Stimulated activated CD8-positive, alpha-beta memory T cell treated with anti-CD3 and anti-CD28 coated beads, Interleukin-7, amount 100 ng/mL, for 24 hours (primary cell): ENCODE data around the gene PLEKHA7.
A peak's percentile ranks its signal among the peaks of the same experiment; 100 is the strongest.

Experiments used
- DNase-seq: peaks from one replicate; pipeline ENCODE4 v3.0.0-alpha.2; 2020; ENCODE audit warnings: low read depth

Gene PLEKHA7

DNA sequence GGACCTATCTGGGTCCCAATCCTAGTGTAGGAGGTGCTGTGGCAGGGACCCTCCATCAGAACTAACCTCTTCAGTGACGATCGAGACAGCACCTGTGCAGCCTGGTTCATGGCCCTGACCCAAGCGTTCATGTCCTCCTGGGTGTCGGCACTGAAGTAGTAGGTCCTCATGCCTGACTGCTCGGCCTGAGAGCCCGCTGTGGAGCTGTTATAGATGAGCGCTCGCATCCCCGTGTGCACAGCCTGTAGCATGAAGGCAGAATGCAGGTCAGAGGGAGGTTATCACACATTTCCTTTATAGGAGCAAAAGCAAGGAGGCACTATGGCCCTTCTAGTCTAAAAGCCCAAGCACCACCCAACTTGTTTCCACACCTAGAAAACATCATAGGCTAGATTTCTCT, 172.7 kb downstream of the PLEKHA7 start:
- DNase-seq, result no peak

DNA sequence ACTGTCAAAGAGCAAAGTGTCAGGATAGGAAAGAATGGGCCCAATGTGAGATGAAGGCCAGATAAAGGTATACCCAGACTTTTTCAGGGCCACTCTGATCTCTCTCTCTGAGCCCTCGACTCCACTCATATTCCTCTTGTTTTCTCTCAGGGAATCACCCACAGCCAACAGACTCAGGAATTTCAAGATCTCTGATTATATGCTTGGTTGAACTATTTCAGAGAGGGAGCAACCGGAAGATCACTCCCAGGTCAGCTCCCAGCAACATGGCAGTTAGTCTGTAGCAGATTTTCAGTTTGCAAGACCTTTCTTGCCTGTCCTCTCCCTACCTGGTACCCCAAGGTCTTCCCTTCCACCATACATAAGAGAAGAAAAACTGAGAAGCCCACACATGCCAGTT, 173.3 kb downstream of the PLEKHA7 start:
- DNase-seq, result no peak

DNA sequence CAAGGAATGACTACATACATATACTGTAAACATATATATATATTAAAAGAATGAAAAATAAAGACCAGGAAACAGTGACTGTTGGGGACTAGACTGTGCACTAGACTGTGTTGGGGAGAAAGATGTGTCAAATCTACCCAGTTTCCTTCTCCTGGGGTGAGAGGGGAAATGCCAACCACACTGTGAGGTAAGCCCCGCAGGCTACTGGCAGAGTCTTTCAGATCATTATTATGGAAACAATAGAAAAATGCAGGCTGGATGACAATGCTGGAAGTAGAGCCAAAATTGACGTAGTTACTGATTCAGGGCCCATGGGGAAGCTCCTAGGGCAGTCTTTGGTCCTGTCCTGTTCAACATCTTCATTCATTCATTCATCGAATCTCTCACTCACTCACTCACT, 174.4 kb downstream of the PLEKHA7 start:
- DNase-seq, result no peak

DNA sequence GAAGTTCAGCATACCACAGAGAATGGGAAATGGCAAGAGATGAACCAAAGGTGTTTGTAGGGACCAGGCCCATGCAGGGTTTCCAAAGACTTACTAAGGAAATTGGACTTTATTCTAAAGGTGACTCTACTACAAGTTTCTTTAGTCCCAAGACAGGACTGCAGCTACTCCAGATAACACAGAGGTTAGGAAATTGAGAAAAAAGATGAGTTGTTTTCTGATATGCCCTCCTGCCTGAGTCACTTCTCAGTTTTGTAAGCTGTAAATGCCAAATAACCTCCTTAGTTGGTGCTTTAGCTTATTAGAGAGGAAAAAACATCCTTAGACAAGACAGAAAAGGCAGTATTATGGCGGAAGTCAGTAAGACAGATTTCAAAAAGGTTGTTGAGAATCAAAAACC, 179.8 kb downstream of the PLEKHA7 start:
- no peak for DNase-seq

DNA sequence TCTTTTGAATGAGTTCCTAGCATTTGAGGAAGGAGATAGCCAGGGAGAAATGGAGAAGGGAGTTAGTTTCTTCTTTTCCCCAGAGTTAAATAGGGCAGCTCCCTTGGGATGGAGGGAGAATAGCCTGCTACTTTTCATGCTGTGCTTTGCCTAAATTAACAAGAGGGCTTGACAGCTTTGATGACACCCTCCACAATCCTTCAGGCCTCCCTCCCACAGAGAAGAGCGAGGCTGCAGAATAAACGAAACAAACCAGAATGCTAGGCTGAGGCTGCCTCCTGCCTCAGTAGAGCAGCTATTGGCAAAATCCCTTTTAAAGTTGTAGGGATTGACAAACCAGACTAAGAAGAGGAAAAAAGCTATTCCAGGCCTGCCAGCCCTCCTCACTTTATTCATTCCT, 181.2 kb downstream of the PLEKHA7 start:
- DNase-seq, result no peak

DNA sequence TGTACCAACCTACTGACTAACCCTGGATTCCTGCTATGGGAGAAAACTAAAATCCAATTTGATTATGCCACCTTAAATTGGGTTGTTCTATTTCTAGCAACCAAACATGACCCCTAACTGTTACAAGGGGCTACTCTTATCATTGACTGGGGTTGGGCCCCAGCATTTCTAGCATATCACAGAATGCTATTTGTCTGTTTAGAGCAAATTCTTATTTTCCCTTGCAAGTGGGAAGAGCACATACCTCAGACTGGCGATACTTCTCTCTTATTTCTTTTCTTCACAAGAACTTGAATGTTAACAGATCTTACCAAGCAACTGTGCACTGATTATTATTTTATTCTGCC, 182.0 kb downstream of the PLEKHA7 start:
- DNase-seq, result no peak

DNA sequence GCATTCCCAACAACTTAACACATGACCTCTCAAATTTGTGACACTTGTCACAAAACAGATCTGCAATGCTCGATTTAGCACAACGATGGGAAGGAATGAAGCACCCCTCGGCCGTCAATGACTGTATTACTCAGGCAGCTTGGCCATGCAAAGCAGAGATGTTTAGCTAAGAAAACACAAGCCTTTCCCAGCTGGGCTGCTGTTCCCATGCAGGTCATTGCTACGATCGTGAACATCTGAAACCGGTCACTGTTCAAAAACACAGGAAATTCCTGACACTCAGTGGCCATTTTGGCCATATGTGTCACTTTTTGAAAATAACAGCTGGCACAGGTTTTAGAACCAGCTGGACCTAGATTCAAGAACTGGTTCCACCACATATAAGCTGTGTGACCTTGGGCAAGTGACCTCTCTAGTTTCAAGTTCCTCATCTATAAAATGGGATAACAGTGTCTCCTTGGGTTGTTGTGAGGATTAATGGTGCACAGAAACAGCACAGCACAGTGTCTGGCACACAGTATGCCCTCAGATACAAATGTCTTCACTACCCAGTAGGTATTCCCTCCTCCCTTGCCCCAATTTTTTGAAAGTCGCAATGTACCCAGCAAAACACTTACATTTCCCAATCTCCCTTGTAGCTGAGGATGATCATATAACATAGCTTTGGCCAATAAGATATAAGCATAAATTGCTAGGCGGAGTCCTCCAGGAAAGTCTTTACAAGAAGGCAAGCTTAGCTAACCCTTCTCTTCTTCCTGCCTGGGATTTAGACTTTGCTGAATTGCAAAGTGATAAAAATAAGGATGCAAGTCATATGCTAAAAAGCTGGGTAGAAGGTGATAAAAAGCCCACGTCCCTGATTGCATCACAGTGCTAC, 182.7 kb downstream of the PLEKHA7 start:
- no peak for DNase-seq

DNA sequence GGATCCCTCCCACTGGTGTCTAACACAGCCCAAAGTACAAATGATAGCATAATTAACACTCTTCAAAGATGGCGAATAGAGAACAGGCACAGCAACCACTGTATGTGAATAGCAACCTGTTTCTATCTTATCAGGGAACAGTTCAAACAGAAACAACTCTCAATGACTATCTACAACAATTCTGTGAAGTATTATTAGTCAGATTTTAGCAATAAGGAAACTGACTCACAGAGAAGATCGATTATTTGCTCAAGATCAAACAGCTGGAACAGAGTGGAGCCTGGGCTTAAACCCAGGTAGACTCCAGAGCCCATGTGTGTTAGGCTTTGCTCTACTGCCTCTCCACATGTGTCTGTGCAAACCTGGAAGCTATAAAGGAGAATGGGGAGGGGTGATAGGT, 187.1 kb downstream of the PLEKHA7 start:
- DNase-seq, result no peak

DNA sequence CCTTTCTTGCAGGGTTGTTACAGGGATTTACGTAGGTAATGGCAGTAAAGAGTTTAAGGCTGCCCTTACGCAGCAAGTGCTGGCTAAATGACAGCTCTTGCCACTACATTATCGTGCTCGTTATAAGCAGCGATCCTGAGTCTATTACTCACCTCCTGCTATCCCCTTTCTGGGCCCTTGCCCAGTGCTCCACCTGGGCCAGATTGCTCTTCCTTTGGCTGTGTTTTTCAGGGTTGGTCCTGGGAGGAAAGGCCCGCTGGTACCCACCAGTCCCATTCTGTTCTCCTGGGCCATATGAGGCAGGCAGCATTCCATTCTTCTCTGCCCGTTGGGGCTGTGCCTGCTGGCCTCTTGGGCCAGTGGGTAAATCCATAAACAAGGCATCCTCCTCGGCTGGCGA, 188.2 kb downstream of the PLEKHA7 start:
- no peak for DNase-seq

DNA sequence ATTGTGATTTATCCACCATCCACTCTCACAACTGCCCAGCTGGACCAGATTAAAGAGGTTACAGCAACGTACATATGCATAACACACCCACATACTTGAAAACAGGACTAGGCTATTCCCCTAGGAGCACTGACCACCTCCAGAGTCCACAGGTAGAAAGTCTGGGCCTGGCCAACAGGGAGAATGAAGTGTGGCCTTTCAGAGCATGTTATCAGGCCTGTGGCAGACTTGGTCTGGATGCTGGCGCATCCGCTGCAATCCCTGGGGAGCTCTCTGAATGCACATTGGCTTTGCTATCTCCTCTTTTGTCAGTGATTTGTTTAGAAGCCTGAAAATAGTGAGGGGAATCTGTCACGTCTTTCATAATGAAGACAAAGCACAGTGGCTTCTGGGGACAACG, 189.1 kb downstream of the PLEKHA7 start:
- DNase-seq, result no peak

DNA sequence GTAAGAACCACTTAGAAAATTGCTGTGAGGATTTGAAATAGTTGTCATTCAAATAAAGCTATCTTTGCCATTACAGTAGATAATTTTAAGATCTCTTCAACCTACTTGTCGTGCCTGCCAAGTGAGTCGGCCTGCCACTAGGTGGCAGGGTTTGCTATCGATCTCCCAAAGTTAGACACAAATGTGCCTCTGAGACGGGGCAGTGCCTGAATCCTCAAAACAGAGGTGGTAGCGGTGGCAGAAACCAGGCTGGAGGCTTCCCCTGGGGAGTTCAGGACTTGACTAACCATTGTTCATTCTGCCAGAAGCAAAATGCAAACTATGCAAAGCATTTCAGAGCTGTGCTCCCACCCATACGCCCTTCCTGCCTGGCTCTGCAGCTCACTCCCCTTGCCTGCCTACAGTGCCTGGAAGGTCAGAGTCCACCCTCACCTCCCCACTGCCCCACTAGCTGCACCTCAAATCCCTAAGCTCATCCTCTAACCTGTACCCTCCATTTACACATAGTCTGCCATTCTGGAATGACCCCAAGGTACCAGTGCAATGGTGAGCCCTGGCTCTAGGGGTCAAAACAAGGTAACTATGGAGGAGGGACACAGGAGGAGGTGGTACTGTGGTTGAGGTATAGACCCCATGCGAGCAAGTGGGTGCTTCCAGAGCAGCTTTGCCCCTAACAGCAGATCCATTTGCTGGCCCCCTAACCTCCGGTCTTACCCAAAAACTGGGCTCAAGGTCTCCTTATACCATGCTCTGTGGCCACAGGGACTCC, 193.7 kb downstream of the PLEKHA7 start:
- DNase-seq, result peak; percentile 43

DNA sequence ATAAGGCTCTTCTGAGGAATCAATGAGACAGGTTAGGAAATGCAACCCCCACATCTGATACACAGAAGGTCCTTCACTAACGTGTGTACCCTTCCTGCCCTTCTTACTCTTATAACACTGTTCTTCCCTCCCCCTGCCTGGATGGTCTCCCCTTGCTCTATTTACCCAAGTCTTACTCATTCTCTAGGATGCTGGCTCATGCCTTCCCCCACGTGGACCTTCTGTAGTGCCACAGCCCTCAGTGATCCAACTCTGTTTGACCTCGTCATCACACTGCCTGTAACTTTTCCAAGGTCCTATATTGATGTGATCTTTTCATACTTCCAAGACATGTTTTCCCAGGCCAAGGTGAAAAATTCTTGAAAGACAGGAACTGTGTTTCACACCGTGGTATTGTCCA, 195.9 kb downstream of the PLEKHA7 start:
- no peak for DNase-seq

DNA sequence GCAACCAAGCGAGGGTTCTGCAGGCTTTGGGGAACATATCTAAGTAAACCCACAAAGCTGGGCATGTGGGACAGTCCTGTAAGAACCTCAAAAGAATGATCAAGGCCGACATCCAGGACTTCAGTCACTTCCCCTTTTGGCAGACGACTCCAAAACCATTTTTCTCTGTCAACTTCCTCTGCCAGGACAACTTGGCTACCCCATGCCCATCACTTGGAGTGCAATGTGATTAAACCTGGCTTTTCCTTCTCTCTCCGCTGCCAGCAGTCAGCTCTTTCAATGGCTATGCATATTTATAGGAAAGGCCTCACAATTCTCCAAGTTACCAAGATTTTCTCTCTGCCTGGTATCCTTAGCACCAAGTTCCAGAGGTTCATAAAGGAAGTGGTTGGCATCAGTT, 196.9 kb downstream of the PLEKHA7 start:
- DNase-seq, result no peak

DNA sequence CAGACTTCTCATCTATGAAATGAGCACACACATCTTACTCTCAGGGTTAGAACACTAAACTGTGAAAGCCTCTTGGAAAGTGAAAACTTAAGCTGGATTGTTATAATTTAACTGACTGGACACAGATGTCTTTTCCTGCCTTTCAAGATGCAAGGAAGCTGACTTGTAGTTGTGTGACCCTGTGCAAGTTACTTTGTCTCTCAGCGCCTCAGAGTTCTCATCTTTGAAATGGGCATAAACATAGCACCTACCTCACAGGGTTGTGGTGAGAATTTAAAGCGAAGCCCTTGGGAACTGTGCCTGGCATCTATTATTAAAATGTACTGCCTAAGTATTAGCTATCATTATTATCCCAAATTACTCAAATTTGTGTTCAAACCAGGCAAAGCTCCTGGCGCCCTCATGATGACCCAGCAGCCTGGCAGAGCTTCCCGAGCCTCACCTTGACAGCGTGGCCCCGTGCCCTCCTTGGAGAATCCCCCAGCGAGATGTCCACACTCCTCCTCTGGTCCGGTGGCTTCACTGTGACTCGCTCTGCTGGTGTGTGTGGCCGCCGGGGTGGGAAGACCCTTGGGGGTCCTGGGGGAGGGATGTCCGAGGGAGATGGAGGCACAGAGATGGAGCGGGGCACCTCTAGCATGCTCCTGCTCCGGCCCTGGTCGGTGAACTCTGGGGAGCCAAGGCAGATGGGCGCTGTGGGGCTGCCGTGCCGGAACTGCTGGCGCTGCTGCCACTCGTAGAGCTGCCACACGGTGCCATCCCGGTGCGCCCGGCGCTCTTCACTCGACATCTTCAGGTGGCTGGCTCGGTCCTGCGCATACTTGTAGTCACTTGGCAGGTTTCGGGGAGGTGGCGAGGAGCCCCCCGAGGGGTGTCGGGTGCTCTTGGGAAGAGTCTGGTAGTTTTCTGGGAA, 197.6 kb downstream of the PLEKHA7 start:
- DNase-seq, result no peak

DNA sequence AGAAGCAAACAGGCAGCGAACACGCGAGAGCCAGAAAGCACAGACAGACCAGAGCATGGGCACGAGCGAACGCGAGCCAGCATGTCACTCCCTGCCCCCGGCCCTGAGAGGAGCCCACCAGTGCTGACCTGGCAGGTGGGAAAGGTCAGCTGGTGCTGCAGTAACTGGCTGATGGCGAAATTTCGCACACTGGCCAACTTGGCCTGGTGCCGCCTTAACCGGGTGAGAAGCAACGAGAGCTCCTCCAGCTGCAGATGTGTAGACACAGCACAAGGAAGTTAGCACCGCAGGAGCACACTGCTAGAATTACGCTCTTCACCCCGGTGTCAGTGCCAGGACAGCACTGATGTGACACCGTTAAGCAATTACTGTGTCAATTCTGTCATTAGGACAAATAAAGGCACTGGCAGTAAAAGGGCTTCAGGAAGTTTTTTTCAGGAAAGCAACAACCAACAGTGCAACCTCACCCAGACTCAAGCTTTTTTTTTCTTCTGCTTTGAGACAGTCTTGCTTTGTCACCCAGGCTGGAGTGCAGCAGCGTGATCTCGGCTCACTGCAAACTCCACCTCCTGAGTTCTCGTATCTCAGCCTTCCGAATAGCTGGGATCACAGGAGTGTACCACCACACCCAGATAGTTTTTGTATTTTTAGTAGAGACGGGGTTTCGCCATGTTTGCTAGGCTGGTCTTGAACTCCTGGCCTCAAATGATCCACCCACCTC, 199.0 kb downstream of the PLEKHA7 start:
- DNase-seq, result no peak

DNA sequence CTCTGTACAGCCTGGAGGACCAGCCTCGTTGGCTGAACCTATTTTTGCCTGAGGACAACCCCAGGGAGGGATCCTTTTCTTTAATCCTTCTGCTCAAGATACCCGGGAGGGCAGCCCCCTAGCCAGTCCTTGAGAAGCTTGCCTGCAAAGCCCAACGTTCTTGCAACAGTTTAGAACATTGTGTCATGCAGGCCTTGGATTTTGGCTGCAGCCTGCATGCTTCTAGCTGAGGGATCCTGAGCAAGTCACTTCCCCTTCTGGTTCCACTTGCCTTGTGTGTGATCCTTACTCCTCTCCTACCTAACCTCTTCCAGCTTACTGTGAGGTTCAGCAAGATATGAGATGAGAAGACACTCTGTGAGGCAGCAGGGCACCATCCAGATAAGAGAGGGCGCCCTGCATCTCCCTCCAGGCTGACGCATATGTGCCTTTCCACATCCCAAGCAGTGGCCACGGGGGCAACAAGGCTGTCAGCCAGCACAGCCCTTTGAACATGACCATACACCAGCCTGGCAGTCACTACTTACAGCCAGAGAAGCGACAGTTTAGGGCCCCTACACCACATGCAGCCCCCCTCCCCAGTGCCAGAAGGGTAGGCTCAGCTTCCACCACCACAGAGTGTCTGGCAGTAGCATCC, 199.7 kb downstream of the PLEKHA7 start:
- no peak for DNase-seq

DNA sequence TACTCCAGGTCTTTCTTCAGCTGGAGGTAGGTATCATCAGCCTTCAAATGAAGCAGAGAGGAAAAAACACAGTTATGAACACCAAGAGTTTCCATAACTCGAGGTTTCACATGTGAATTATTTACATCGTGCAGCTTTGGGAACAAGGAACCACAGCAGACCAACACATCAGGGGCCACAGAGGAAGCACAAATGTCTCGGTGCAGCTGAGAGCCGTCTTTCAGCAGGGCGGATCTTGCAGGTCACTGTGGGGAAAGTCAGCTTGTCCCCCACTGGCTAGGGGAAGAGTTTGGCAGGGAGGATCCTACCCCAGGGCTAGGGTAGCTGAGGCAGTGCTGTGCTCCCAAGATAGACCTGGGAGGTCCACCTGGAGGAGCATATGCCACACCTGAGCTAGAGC, 201.1 kb downstream of the PLEKHA7 start:
- DNase-seq, result no peak

DNA sequence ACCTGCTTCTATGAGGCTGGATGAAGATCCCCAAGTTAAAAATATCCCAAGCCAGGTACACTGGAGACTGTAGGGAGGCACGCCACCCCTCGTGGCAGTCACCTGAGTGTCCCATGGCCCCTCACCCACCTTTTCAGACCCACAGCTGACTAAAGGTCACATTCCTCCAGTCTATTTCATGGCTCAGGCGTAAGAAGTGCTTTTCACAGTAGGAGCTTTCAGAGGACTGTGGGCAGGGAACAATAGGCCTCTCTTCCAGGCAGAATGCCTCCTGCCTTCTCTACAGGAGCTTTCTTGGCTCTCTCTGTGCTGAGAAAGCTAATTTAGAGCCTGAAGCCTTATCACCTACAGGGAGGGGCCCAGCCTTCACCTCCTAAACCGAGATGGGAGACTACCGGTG, 201.9 kb downstream of the PLEKHA7 start:
- DNase-seq, result no peak

DNA sequence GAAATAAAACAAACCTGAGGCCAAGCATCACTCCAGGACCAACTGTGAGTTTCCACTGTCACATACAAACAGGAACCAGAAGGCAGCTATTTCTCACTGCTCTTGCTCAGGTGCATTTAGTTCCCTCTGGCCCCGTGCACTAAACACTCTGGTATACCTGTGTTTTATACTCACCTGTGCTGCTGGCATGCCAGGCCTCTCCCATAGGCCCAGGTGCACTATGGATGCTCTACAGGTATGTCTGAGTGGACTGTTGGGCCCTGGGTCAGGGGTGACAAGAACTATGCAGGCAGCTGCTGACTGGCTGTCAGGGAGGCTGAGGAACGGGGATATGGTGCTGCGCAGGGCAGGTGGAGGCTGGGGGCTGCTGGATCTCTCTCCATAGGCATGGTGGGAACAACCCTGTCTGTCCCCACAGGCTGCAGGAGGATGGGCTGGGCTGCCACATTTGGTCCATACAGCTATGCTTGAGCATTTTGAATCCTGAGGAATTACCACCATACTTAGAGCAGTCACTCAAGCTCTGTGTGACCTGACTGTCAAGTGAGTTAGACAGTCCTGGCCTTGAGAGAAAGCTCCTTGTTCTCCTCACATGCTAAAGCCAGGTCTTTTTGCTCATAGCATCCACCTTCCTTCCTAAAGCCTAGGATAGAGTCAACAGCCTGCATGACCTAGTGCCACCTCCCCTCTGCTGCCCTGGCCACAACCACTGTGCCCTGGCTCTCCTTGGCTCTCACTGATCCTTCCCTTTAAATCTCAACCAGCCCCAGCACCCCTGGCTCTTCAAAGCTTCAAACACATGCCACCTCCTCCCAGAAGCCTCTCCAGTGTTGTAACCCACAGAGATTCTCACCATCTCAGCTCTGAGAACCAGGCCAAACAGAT, 202.8 kb downstream of the PLEKHA7 start:
- DNase-seq, result no peak
